ENCODE results near the gene PDHX.

The PDHX gene

GRCh38 chr11:34909415-34909814 is 7.0 kb upstream of the PDHX start:
- TF ChIP-seq USF1 (IDR thresholded peaks at IDR 0.05), result no peak
- TF ChIP-seq FOXM1 (IDR thresholded peaks at IDR 0.05; ENCODE audit: borderline replicate concordance, low read depth), result no peak
- TF ChIP-seq TEAD4 (IDR thresholded peaks at IDR 0.05), result no peak
- no peak for TF ChIP-seq REST (IDR thresholded peaks at IDR 0.05; ENCODE audit: low read depth)
- TF ChIP-seq EGR1 (IDR thresholded peaks at IDR 0.05), result no peak
- no peak for TF ChIP-seq CEBPB (IDR thresholded peaks at IDR 0.05)
- TF ChIP-seq NFIC (IDR thresholded peaks at IDR 0.05), result no peak
- no peak for TF ChIP-seq YY1 (IDR thresholded peaks at IDR 0.05; ENCODE audit: low read depth)
- TF ChIP-seq MAX (IDR thresholded peaks at IDR 0.05), result no peak
- no peak for TF ChIP-seq RAD21 (IDR thresholded peaks at IDR 0.05; ENCODE audit: low read depth)
- no peak for TF ChIP-seq TCF12 (IDR thresholded peaks at IDR 0.05; ENCODE audit: low read depth)
- no peak for TF ChIP-seq EP300 (IDR thresholded peaks at IDR 0.05; ENCODE audit: borderline replicate concordance)

- 0 out of 2 replicates have a peak, but pooled peaks have one; percentile 17 for TF ChIP-seq CEBPB (IDR thresholded peaks at IDR 0.05)
- no peak for TF ChIP-seq TCF12 (IDR thresholded peaks at IDR 0.05; ENCODE audit: low read depth)
Observed at GRCh38 chr11:34909955-34910354, 6.5 kb upstream of the PDHX start.

- TF ChIP-seq FOXM1 (IDR thresholded peaks at IDR 0.05; ENCODE audit: borderline replicate concordance, low read depth) (no peak), CREB1 (IDR thresholded peaks at IDR 0.05; ENCODE audit: low read depth) (no peak)
Observed at GRCh38 chr11:34910817-34911216, 5.6 kb upstream of the PDHX start.

- no peak for TF ChIP-seq REST (IDR thresholded peaks at IDR 0.05; ENCODE audit: low read depth)
- no peak for TF ChIP-seq MAX (IDR thresholded peaks at IDR 0.05)
- no peak for TF ChIP-seq USF1 (IDR thresholded peaks at IDR 0.05)
- TF ChIP-seq EP300 (IDR thresholded peaks at IDR 0.05; ENCODE audit: borderline replicate concordance), result no peak
- TF ChIP-seq CREB1 (IDR thresholded peaks at IDR 0.05; ENCODE audit: low read depth), result no peak
- TF ChIP-seq CEBPB (IDR thresholded peaks at IDR 0.05), result no peak
- TF ChIP-seq EGR1 (IDR thresholded peaks at IDR 0.05), result no peak
Observed at GRCh38 chr11:34911676-34912075, 4.7 kb upstream of the PDHX start.

GRCh38 chr11:34915136-34916014 is 1.0 kb upstream of the PDHX start:
- TF ChIP-seq TCF12 (IDR thresholded peaks at IDR 0.05; ENCODE audit: low read depth) (no peak), MAX (IDR thresholded peaks at IDR 0.05) (no peak; the same call in 1 of the 2 replicates), CREB1 (IDR thresholded peaks at IDR 0.05; ENCODE audit: low read depth) (no peak), USF1 (IDR thresholded peaks at IDR 0.05) (no peak), NFIC (IDR thresholded peaks at IDR 0.05) (no peak), REST (IDR thresholded peaks at IDR 0.05; ENCODE audit: low read depth) (no peak), CEBPB (IDR thresholded peaks at IDR 0.05) (no peak), RAD21 (IDR thresholded peaks at IDR 0.05; ENCODE audit: low read depth) (no peak), EP300 (IDR thresholded peaks at IDR 0.05; ENCODE audit: borderline replicate concordance) (no peak), FOXM1 (IDR thresholded peaks at IDR 0.05; ENCODE audit: borderline replicate concordance, low read depth) (no peak), TAF1 (IDR thresholded peaks at IDR 0.05; ENCODE audit: low read depth) (no peak), YY1 (IDR thresholded peaks at IDR 0.05; ENCODE audit: low read depth) (no peak), TEAD4 (IDR thresholded peaks at IDR 0.05) (no peak), ZBTB7A (IDR thresholded peaks at IDR 0.05; ENCODE audit: low read depth) (no peak), EGR1 (IDR thresholded peaks at IDR 0.05) (no peak)

All from Ishikawa (cell line).